ENCODE measurements around the gene TH. TPM values are rescaled to one million over a fixed set of nuclear protein-coding genes. Genes with fewer than 3 reads are reported as not detected.
A peak's percentile ranks its signal among the peaks of the same experiment; 100 is the strongest.

The TH gene
- total RNA-seq, 1 donor from 2014 or later: 0.23 TPM

DNA sequence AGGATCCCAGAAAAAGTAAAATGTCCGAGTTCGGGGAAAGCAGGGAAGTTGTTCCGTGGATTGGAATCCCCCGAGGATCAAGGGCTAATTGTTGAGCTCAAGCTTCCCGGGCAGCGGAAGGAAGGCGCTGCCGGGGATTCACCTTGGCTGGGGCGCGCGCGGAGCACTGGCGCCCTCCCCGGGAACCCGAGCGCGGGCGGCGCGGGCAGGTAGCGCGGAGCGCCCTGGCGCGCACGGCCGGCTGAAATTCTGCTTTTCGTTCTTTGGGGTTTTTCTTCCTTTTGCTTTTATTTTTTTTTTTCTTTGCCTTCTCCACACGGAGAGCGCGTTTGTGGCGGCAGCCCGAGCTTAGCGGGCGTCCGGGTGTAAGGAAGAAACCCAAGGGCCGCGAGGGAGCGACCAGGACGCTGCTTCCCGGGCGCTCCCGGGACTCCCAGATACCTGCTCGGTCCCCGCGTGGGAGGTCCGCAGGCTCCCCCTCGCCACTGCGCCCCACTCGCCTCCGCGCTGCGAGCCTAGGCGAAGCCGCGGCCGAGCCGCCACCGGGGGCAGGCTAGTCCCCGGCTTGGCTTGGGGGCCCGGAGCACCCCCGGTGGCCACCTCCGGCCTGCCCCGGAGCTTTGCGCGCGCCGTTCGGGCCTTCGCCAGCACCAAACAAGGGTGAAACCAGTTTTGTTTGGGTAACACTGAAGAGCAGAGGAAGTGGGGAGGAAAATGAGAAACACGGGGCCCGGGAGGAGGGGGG is 27.6 kb downstream of the TH start:
- no peak for DNase-seq (ENCODE audit: low read depth)
- no peak overlapping the region for H3K4me3 ChIP-seq (ENCODE audit: low read depth, low read length)
- TF ChIP-seq, protein P1, sequence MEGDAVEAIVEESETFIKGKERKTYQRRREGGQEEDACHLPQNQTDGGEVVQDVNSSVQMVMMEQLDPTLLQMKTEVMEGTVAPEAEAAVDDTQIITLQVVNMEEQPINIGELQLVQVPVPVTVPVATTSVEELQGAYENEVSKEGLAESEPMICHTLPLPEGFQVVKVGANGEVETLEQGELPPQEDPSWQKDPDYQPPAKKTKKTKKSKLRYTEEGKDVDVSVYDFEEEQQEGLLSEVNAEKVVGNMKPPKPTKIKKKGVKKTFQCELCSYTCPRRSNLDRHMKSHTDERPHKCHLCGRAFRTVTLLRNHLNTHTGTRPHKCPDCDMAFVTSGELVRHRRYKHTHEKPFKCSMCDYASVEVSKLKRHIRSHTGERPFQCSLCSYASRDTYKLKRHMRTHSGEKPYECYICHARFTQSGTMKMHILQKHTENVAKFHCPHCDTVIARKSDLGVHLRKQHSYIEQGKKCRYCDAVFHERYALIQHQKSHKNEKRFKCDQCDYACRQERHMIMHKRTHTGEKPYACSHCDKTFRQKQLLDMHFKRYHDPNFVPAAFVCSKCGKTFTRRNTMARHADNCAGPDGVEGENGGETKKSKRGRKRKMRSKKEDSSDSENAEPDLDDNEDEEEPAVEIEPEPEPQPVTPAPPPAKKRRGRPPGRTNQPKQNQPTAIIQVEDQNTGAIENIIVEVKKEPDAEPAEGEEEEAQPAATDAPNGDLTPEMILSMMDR (conservative IDR thresholded peaks at IDR 0.05; ENCODE audit: low read depth, low read length): no peak

GRCh38 chr11:2143477-2143798 is 28.2 kb downstream of the TH start:
- TF ChIP-seq, protein P1 (conservative IDR thresholded peaks at IDR 0.05; ENCODE audit: low read depth, low read length): no peak
- no peak for DNase-seq (ENCODE audit: low read depth)
- H3K4me3 ChIP-seq (ENCODE audit: low read depth, low read length): no peak overlapping the region

- TF ChIP-seq, protein P1 (conservative IDR thresholded peaks at IDR 0.05; ENCODE audit: low read depth, low read length): no peak
- no peak for DNase-seq (ENCODE audit: low read depth)
- H3K4me3 ChIP-seq (ENCODE audit: low read depth, low read length): no peak overlapping the region
Observed at GRCh38 chr11:2142762-2143202, 28.8 kb downstream of the TH start.

- no peak overlapping the region for H3K4me3 ChIP-seq (ENCODE audit: low read depth, low read length)
- TF ChIP-seq, protein P1 (conservative IDR thresholded peaks at IDR 0.05; ENCODE audit: low read depth, low read length): no peak
- DNase-seq (ENCODE audit: low read depth): peak; percentile 13
Observed at GRCh38 chr11:2142300-2142759, 29.3 kb downstream of the TH start.

GRCh38 chr11:2140411-2141400 is 30.9 kb downstream of the TH start:
- no peak for DNase-seq (ENCODE audit: low read depth)
- no peak overlapping the region for H3K4me3 ChIP-seq (ENCODE audit: low read depth, low read length)
- TF ChIP-seq, protein P1 (conservative IDR thresholded peaks at IDR 0.05; ENCODE audit: low read depth, low read length): no peak

DNA sequence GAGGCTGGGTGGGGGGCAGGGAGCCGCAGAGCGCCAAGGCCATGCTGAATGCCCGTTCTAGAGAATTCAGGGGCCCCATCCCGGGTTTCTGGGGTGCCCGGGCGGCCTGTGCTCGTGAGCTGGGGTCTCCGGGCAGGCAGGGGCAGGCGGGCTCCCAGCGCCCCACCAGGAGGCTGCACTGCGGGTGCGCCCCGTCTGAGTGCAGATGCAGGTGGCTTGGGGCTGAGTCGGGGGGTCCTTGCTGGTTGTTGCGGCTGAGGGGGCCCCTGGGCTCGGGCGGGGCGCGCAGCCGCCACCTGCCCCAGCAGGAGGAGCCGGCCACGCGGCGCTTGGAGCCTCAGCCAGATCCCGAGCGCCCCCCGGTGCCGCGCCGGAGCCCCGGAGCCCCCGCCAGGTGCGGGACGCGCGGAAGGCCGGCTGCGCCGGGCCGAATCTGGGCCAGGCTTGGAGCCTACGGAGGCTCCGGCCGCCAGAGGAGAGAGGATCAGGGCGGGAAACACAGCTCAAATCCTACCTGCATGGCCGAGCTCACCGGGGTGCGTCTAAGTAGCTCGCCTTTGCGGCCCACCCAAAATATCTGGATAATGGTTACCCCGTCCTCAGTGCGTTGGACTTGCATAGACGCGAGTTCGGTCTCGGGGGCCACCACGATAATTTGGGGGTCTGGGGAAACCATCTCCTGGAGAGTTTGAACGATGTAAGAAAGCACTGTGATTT is 31.8 kb downstream of the TH start:
- DNase-seq (ENCODE audit: low read depth): no peak

More for the DNA sequence above, 31.8 kb downstream of the TH start:
- no peak overlapping the region for H3K4me3 ChIP-seq (ENCODE audit: low read depth, low read length)
- TF ChIP-seq, protein P1 (conservative IDR thresholded peaks at IDR 0.05; ENCODE audit: low read depth, low read length): no peak
